Stimulated activated effector memory CD8-positive, alpha-beta T cell treated with anti-CD3 and anti-CD28 coated beads, Interleukin-12 subunit alpha, Interleukin-12 subunit beta, amount 100 ng/mL, for 72 hours (primary cell): ENCODE data around the gene EPS8L1.
"Not testable (repeated sequence)": the region's sequence is repeated elsewhere in the genome, so short reads cannot be mapped to it uniquely, and the experiment has no call there.

Experiments
- ATAC-seq: fragments of 150-1000 bp; cut with Tn5 transposase; 2 replicates; pipeline ENCODE4 v1.10.0; 2021
- DNase-seq, 2 donors: peaks; one replicate each; pipeline ENCODE4 v3.0.0; 2021 to 2022; ENCODE audit warnings: low spot score in 2 of 2
- H3K27ac Mint-ChIP-seq: one replicate; pipeline ENCODE4 v1.8.0; 2022; ENCODE audit warnings: mild to moderate bottlenecking, mixed read lengths
- H3K36me3 Mint-ChIP-seq: one replicate; pipeline ENCODE4 v1.8.0; 2022; ENCODE audit warnings: mild to moderate bottlenecking, mixed read lengths
- H3K4me1 Mint-ChIP-seq: one replicate; pipeline ENCODE4 v1.8.0; 2022; ENCODE audit warnings: mixed read lengths
- H3K4me3 Mint-ChIP-seq: one replicate; pipeline ENCODE4 v1.8.0; 2022; ENCODE audit warnings: mild to moderate bottlenecking, mixed read lengths
- H3K9me3 Mint-ChIP-seq: one replicate; pipeline ENCODE4 v1.8.0; 2022; ENCODE audit warnings: mixed read lengths

EPS8L1 gene

DNA sequence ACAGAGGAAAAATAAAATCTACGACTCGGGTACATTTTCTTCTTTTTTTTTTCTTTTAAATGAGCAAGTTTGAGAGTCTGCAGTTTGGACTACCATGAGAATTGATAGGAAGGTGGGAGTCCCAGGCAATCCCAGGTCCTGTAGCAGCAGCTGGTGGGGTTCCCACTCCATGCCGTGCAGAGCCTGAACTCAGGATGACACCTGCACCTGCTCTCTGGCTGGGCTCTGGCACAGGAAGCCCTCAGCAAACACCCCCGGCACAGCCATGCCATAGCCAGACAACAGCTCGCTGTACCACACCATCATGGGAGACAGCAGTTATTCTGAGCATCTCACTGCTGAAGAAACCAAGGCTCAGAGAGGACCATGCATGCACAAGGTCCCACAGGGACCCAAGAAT lies 31.4 kb upstream of the EPS8L1 start:
- H3K4me3 Mint-ChIP-seq = no peak overlapping the region
- H3K4me1 Mint-ChIP-seq = peaks cover 19% of the 10 kb centered on the region
- H3K9me3 Mint-ChIP-seq = no peaks in the 10 kb centered on the region
- ATAC-seq (no peak), DNase-seq (no peak)
- H3K36me3 Mint-ChIP-seq = peaks cover 50% of the 10 kb centered on the region
- no peak overlapping the region for H3K27ac Mint-ChIP-seq

DNA sequence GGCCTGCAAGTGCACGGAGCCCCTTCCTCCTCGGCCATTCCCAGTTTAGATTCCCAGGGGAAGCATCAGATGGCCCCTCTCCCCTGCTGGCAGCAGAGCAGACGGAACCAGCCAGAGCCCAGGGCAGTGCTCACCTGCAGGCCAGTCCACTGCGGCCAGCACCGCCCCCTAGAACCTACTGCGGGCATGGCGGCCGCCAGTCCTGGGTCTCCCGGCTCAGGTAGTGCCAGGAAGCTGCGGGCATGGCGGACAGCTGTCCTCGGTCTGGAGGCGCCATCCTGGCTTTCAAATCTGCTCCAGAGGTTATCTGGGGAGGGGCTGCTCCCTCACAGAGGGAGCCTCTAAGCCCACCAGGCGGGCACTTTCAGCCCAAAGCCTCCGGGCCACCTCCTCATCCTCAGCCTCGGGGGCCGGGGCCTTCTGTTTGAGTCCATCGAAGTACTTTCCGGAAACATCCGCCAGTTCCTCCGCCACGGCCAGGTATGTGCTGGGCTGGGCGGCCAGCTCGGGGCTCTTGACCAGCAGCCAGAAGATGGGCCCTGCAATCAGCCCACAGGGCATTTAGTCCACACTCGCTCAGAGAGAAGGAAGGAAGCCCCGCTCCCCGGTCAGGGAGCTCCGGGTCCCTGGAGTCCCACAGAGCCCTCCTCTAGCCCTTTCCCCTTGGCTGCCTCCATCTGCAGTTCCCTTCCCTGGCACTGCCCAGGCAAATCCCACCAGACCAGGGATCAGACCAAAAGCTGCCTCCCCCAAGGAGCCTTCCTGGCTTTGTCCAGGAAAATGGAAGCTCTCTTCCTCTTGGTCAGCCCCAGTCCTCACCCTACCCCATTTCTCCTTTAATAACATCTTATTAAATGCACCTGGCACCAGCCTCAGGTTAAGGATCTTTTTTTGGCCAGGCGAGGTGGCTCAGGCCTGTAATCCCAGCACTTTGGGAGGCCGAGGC lies 30.6 kb upstream of the EPS8L1 start:
- Mint-ChIP-seq H3K4me1 (peaks cover 19% of the 10 kb centered on the region), H3K36me3 (peaks cover 57% of the 10 kb centered on the region), H3K4me3 (no peak overlapping the region), H3K9me3 (no peaks in the 10 kb centered on the region), H3K27ac (no peak overlapping the region)
- DNase-seq (no peak), ATAC-seq (no peak)

- H3K4me1 Mint-ChIP-seq = peaks cover 8% of the 10 kb centered on the region
- ATAC-seq = no peak
- H3K4me3 Mint-ChIP-seq = no peak overlapping the region
- H3K9me3 Mint-ChIP-seq = no peaks in the 10 kb centered on the region
- H3K36me3 Mint-ChIP-seq = peaks cover 73% of the 10 kb centered on the region
- no peak overlapping the region for H3K27ac Mint-ChIP-seq
- DNase-seq = no peak
Measured at GRCh38 chr19:55046975-55047622, 28.6 kb upstream of the EPS8L1 start.

DNA sequence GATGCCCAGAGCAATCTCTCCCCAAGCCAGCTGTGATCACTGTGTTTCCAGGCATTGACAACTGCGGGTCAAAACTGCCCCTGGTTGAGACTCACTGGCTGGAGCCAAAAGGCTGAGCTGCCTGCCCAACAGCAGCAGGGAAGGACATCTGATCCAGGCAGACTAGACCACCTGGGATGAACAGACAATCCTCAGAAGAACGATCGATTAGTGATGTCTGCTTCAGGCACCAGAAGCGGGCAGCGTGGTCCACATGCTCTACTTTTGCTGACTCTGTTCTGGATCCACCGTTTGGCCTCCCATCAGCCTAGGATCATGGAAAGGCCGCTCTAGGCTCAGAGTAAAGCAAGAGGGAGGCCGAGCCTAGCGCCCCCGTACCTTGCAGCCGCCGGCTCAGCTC lies 27.7 kb upstream of the EPS8L1 start:
- H3K36me3 Mint-ChIP-seq = peaks cover 80% of the 10 kb centered on the region

DNA sequence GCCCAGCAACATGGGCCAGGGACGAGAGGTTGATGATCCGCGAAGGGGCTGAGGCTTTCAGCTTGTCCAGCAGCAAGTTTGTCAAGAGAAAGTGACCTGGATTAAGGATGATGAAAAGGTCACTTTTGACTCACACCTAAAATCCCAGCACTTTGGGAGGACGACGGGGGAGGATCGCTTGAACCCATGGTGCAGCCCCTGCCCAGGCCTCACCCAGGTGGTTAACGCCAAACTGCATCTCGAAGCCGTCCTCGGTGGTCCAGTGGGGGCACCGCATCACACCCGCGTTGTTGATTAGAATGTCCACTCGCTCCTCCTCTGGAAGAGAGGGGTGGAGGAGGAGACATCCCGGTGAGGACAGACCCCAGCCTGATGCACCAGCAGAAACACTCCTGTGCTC lies 27.2 kb upstream of the EPS8L1 start:
- H3K27ac Mint-ChIP-seq = no peak overlapping the region
- no peak overlapping the region for H3K4me3 Mint-ChIP-seq
- DNase-seq (no peak), ATAC-seq (no peak)
- H3K4me1 Mint-ChIP-seq = no peaks in the 10 kb centered on the region
- no peaks in the 10 kb centered on the region for H3K9me3 Mint-ChIP-seq
- peaks cover 85% of the 10 kb centered on the region for H3K36me3 Mint-ChIP-seq

More for the DNA sequence above, 27.7 kb upstream of the EPS8L1 start:
- no peak overlapping the region for H3K4me3 Mint-ChIP-seq
- no peak for DNase-seq
- H3K27ac Mint-ChIP-seq = no peak overlapping the region
- no peaks in the 10 kb centered on the region for H3K4me1 Mint-ChIP-seq
- H3K9me3 Mint-ChIP-seq = no peaks in the 10 kb centered on the region
- no peak for ATAC-seq

DNA sequence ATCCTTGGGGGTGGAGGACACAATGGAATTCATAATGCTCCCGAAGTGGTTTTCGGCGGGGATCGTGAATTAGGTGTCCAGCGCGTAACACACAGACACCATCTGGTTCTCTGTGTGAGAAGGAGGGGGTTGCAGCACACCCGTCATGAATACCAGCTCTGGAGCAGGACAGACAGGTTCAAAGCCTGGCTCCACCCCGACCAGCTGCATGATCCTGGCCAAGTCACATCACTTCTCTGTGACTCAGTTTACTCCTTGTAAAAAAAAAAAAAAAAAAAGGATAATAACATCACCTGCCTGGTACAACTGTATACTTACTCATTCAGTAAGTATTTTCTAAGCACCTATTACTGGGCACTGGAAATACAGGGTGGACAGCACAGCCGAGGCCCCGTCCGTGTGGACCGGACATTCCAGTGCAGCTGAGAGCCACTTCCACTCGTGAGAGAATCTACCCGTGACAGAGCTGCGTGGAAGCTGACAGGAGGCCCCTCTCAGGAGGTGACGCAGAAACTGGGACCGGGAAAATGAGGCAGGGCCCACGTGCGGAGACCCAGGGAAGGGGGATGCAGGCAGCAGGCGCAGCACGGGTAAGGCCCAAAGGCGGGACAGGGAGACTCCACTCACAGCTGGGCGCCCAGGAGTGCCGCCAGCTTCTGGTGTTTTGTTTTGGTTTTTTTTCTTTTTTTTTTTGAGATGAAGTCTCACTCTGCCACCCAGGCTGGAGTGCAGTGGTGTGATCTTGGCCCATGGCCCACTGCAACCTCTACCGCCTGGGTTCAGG lies 24.7 kb upstream of the EPS8L1 start:
- Mint-ChIP-seq H3K27ac (no peak overlapping the region), H3K4me1 (no peaks in the 10 kb centered on the region), H3K4me3 (no peak overlapping the region), H3K36me3 (peaks cover 84% of the 10 kb centered on the region), H3K9me3 (no peaks in the 10 kb centered on the region)
- no peak for DNase-seq
- ATAC-seq = no peak

DNA sequence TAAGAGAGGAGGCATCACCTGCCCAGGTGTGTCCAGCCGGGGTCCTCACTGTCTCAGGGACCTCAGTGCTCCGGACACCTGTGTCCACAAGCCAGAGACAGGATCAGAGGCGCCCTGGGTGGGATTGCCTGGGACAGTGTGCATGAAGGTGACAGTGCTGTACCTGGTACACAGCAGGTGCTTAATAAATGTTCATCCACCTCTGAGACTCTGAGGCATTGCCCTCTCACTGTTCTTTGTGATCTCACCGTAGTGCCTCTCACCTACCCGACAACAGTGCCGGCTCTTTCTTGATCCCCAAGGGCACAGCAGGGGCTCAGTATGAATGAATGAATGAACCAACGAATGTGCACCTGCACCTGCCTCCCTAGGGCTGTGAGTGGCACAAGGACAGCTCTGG lies 21.9 kb upstream of the EPS8L1 start:
- no peaks in the 10 kb centered on the region for H3K9me3 Mint-ChIP-seq
- no peak overlapping the region for H3K4me3 Mint-ChIP-seq
- DNase-seq = no peak
- peaks cover 93% of the 10 kb centered on the region for H3K36me3 Mint-ChIP-seq
- H3K27ac Mint-ChIP-seq = no peak overlapping the region
- no peak for ATAC-seq
- H3K4me1 Mint-ChIP-seq = no peaks in the 10 kb centered on the region

GRCh38 chr19:55056827-55057226 lies 18.8 kb upstream of the EPS8L1 start:
- no peak overlapping the region for H3K27ac Mint-ChIP-seq
- H3K36me3 Mint-ChIP-seq = peaks cover 73% of the 10 kb centered on the region
- no peak overlapping the region for H3K4me3 Mint-ChIP-seq
- ATAC-seq = no peak
- H3K9me3 Mint-ChIP-seq = no peaks in the 10 kb centered on the region
- no peak for DNase-seq
- H3K4me1 Mint-ChIP-seq = peaks cover under 1% of the 10 kb centered on the region

- ATAC-seq (no peak), DNase-seq (no peak)
- H3K9me3 Mint-ChIP-seq = no peaks in the 10 kb centered on the region
- peaks cover 6% of the 10 kb centered on the region for H3K4me1 Mint-ChIP-seq
- peaks cover 52% of the 10 kb centered on the region for H3K36me3 Mint-ChIP-seq
- H3K27ac Mint-ChIP-seq = no peak overlapping the region
- H3K4me3 Mint-ChIP-seq = no peak overlapping the region
Measured at GRCh38 chr19:55058781-55059610, 16.7 kb upstream of the EPS8L1 start.

DNA sequence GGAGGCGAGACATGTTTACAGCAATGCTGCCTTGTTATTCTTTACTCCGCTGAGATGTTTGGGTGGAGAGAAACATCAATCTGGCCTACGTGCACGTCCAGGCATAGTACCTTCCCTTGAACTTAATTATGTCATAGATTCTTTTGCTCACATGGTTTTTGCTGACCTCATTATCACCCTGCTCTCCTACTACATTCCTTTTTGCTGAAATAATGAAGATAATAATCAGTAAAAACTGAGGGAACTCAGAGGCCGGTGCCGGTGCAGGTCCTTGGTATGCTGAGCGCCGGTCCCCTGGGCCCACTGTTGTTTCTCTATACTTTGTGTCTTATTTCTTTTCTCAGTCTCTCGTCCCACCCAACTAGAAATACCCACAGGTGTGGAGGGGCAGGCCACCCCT lies 15.4 kb upstream of the EPS8L1 start:
- H3K27ac Mint-ChIP-seq, DNase-seq, H3K9me3 Mint-ChIP-seq, H3K4me3 Mint-ChIP-seq, ATAC-seq, H3K4me1 Mint-ChIP-seq: not testable (repeated sequence)
- H3K36me3 Mint-ChIP-seq = peaks cover 41% of the 10 kb centered on the region

- DNase-seq (peak; percentile 96 to 99), ATAC-seq (peak; percentile 100)
- Mint-ChIP-seq H3K4me1 (peaks cover 6% of the 10 kb centered on the region), H3K9me3 (no peaks in the 10 kb centered on the region), H3K36me3 (peaks cover 14% of the 10 kb centered on the region), H3K4me3 (peak within 1 kb of the TSS; percentile 74), H3K27ac (peak within 1 kb of the TSS; percentile 43)
Measured at GRCh38 chr19:55062735-55063491, 12.8 kb upstream of the EPS8L1 start, which contains the start of gene RDH13. Gene RDH13, minus strand, starts transcription at chr19:55063148. Its CDS starts 116 bp downstream, at chr19:55063032.

GRCh38 chr19:55063492-55063843 lies 12.2 kb upstream of the EPS8L1 start:
- H3K4me1 Mint-ChIP-seq = peaks cover 6% of the 10 kb centered on the region
- H3K4me3 Mint-ChIP-seq = peak overlapping the region; percentile 74
- DNase-seq = no peak
- H3K27ac Mint-ChIP-seq = no peak overlapping the region
- no peaks in the 10 kb centered on the region for H3K9me3 Mint-ChIP-seq
- peaks cover 9% of the 10 kb centered on the region for H3K36me3 Mint-ChIP-seq
- no peak for ATAC-seq

GRCh38 chr19:55065516-55065915 lies 10.2 kb upstream of the EPS8L1 start:
- peaks cover 16% of the 10 kb centered on the region for H3K4me1 Mint-ChIP-seq
- ATAC-seq, H3K36me3 Mint-ChIP-seq: not testable (repeated sequence)

DNA sequence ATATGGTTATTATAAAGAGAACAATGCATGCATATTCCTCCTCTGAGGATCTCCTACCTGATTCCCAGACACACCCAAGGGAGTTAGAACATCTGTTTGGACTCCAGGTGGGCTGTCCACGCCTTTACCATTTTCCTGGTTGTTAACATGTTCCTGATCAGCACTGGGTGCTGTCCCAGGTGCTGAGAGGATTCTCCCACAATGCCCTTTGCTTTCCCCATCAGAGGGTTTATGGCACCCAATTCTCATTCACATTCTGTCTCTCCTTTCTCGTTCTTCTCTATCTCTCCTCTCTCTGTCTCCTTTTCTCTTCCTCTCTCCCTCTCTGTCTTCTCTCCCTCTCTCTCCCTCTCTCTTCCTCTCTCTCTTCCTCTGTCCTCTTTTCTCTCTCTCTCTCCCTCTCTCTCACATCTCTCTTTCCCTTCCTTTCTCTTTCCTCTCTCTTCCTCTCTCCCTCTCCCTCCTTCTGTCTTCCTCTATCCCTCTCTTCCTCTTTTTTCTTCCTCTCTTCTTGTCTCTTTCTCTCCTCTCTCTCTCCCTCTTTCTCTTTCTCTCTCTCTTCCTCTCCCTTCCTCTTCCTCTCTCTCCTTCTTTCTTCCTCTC lies 9.5 kb upstream of the EPS8L1 start:
- Mint-ChIP-seq H3K4me3 (no peak overlapping the region), H3K36me3 (no peaks in the 10 kb centered on the region), H3K9me3 (no peaks in the 10 kb centered on the region), H3K27ac (no peak overlapping the region), H3K4me1 (peaks cover 16% of the 10 kb centered on the region)
- DNase-seq (no peak), ATAC-seq (no peak)

More at GRCh38 chr19:55065516-55065915, 10.2 kb upstream of the EPS8L1 start:
- DNase-seq, H3K9me3 Mint-ChIP-seq, H3K4me3 Mint-ChIP-seq, H3K27ac Mint-ChIP-seq: not testable (repeated sequence)
